GM18526 (cell line): ENCODE measurements around the gene PAPPA.

Experiments used
- POLR2A ChIP-seq: IDR thresholded peaks from 3 replicates; pipeline ENCODE4 v1.6.1; 2011; ENCODE audit not compliant: insufficient read length; ENCODE audit errors: extremely low read depth

Gene PAPPA

GRCh38 chr9:116219686-116220085, 66.1 kb downstream of the PAPPA start:
- TF ChIP-seq POLR2A: no peak

- TF ChIP-seq POLR2A: no peak
Measured at GRCh38 chr9:116223926-116224325, 70.3 kb downstream of the PAPPA start.

- TF ChIP-seq POLR2A: no peak
Measured at GRCh38 chr9:116230051-116230632, 76.6 kb downstream of the PAPPA start.

- TF ChIP-seq POLR2A: no peak
Measured at GRCh38 chr9:116232424-116233159, 79.0 kb downstream of the PAPPA start.

GRCh38 chr9:116233160-116233530, 79.6 kb downstream of the PAPPA start:
- TF ChIP-seq POLR2A: no peak

- TF ChIP-seq POLR2A: no peak
Measured at GRCh38 chr9:116234081-116234480, 80.5 kb downstream of the PAPPA start.

- TF ChIP-seq POLR2A: no peak
Measured at GRCh38 chr9:116236979-116237378, 83.4 kb downstream of the PAPPA start.

- no peak for TF ChIP-seq POLR2A
Measured at GRCh38 chr9:116237456-116237855, 83.9 kb downstream of the PAPPA start.

GRCh38 chr9:116238225-116238624, 84.6 kb downstream of the PAPPA start:
- TF ChIP-seq POLR2A: no peak

GRCh38 chr9:116238776-116239340, 85.3 kb downstream of the PAPPA start:
- TF ChIP-seq POLR2A: no peak

- no peak for TF ChIP-seq POLR2A
Measured at GRCh38 chr9:116243708-116244107, 90.1 kb downstream of the PAPPA start.

- no peak for TF ChIP-seq POLR2A
Measured at GRCh38 chr9:116247284-116247683, 93.7 kb downstream of the PAPPA start.

GRCh38 chr9:116247791-116248374, 94.3 kb downstream of the PAPPA start:
- TF ChIP-seq POLR2A: no peak

GRCh38 chr9:116250891-116251290, 97.3 kb downstream of the PAPPA start:
- TF ChIP-seq POLR2A: no peak

- TF ChIP-seq POLR2A: no peak
Measured at GRCh38 chr9:116251366-116251765, 97.8 kb downstream of the PAPPA start.

GRCh38 chr9:116260531-116260930, 106.9 kb downstream of the PAPPA start:
- no peak for TF ChIP-seq POLR2A

- no peak for TF ChIP-seq POLR2A
Measured at GRCh38 chr9:116262448-116262847, 108.9 kb downstream of the PAPPA start.

- no peak for TF ChIP-seq POLR2A
Measured at GRCh38 chr9:116264361-116264760, 110.8 kb downstream of the PAPPA start.
